HCT116 (cell line): ENCODE data around the gene MBNL2.

ENCODE experiments used
- EZH2 ChIP-seq: fragments of 200-600 bp; sonication (generic); IDR thresholded peaks from 2 replicates; pipeline ENCODE4 v1.6.1; 2017; ENCODE audit warnings: antibody characterized with exemption, mixed run types
- EZH2phosphoT487 ChIP-seq: fragments of 200-600 bp; IDR thresholded peaks from 2 replicates; pipeline ENCODE4 v1.6.1; 2018; ENCODE audit warnings: antibody characterized with exemption, borderline replicate concordance
- JUND ChIP-seq: IDR thresholded peaks from 2 replicates; pipeline ENCODE4 v1.6.1; 2012
- POLR2A ChIP-seq: IDR thresholded peaks from 2 replicates; pipeline ENCODE4 v1.7.0; 2011; ENCODE audit warnings: borderline replicate concordance; ENCODE audit not compliant: insufficient read depth, insufficient read length; ENCODE audit errors: extremely low read depth
- SIN3A ChIP-seq: IDR thresholded peaks from 2 replicates; pipeline ENCODE4 v1.6.1; 2012; ENCODE audit warnings: low read depth
- YY1 ChIP-seq: IDR thresholded peaks from 2 replicates; pipeline ENCODE4 v1.6.1; 2011; ENCODE audit warnings: low read length, low read depth, moderate library complexity, mild to moderate bottlenecking; ENCODE audit not compliant: insufficient replicate concordance; ENCODE audit errors: extremely low read depth
- TF ChIP-seq, protein P1 (sequence below), 3 experiments: fragments of 200-600 bp in 1 of 3; sonication (generic) in 1 of 3; IDR thresholded peaks in 2 of 3; conservative IDR thresholded peaks in 1 of 3; 2 replicates each; pipeline ENCODE4 v1.5.1; 2012 to 2017; ENCODE audit warnings: low read depth in 2 of 3, low read length in 2 of 3, antibody characterized with exemption in 1 of 3, borderline replicate concordance in 1 of 3, control low read depth in 1 of 3, mild to moderate bottlenecking in 1 of 3, mixed read lengths in 1 of 3, mixed run types in 1 of 3, moderate library complexity in 1 of 3; ENCODE audit not compliant: insufficient read depth in 1 of 3
- TF ChIP-seq, protein P2 (sequence below): IDR thresholded peaks from 2 replicates; pipeline ENCODE4 v1.6.1; 2012
- TF ChIP-seq, protein P3 (sequence below): IDR thresholded peaks from 2 replicates; pipeline ENCODE4 v1.6.1; 2012; ENCODE audit warnings: low read depth
- TF ChIP-seq, protein P4 (sequence below): IDR thresholded peaks from 2 replicates; pipeline ENCODE4 v1.6.1; 2012

DNA sequence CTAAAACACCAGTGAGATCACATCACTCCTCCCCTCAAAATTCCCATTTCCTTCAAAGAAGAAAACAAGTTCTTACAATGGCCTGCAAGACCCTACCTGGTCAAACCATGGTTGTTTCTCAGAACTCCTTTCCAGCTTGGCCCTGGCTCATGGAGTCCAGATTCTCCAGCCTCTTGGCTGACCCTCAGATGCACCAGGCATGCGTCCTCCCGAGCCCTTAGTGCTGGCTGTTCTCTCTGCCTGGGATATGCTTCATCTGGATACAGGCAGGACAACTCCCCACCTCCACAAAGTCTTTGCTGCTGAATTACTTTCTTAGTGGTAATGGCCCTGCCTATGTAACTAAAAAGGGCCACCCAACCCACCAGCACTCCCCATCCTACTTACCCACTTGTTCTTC is 94.3 kb downstream of the MBNL2 start:
- TF ChIP-seq, protein P1, sequence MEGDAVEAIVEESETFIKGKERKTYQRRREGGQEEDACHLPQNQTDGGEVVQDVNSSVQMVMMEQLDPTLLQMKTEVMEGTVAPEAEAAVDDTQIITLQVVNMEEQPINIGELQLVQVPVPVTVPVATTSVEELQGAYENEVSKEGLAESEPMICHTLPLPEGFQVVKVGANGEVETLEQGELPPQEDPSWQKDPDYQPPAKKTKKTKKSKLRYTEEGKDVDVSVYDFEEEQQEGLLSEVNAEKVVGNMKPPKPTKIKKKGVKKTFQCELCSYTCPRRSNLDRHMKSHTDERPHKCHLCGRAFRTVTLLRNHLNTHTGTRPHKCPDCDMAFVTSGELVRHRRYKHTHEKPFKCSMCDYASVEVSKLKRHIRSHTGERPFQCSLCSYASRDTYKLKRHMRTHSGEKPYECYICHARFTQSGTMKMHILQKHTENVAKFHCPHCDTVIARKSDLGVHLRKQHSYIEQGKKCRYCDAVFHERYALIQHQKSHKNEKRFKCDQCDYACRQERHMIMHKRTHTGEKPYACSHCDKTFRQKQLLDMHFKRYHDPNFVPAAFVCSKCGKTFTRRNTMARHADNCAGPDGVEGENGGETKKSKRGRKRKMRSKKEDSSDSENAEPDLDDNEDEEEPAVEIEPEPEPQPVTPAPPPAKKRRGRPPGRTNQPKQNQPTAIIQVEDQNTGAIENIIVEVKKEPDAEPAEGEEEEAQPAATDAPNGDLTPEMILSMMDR (IDR thresholded peaks at IDR 0.05 in 2 of 3, conservative IDR thresholded peaks at IDR 0.05 in 1 of 3; ENCODE audit: borderline replicate concordance in 1 of 3, insufficient read depth in 1 of 3, low read depth in 2 of 3, low read length in 2 of 3): no peak
- TF ChIP-seq SIN3A (no peak), EZH2 (no peak), POLR2A (no peak), JUND (no peak), YY1 (no peak), EZH2phosphoT487 (no peak)
- TF ChIP-seq, protein P2, sequence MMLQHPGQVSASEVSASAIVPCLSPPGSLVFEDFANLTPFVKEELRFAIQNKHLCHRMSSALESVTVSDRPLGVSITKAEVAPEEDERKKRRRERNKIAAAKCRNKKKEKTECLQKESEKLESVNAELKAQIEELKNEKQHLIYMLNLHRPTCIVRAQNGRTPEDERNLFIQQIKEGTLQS: no peak
- TF ChIP-seq, protein P3, sequence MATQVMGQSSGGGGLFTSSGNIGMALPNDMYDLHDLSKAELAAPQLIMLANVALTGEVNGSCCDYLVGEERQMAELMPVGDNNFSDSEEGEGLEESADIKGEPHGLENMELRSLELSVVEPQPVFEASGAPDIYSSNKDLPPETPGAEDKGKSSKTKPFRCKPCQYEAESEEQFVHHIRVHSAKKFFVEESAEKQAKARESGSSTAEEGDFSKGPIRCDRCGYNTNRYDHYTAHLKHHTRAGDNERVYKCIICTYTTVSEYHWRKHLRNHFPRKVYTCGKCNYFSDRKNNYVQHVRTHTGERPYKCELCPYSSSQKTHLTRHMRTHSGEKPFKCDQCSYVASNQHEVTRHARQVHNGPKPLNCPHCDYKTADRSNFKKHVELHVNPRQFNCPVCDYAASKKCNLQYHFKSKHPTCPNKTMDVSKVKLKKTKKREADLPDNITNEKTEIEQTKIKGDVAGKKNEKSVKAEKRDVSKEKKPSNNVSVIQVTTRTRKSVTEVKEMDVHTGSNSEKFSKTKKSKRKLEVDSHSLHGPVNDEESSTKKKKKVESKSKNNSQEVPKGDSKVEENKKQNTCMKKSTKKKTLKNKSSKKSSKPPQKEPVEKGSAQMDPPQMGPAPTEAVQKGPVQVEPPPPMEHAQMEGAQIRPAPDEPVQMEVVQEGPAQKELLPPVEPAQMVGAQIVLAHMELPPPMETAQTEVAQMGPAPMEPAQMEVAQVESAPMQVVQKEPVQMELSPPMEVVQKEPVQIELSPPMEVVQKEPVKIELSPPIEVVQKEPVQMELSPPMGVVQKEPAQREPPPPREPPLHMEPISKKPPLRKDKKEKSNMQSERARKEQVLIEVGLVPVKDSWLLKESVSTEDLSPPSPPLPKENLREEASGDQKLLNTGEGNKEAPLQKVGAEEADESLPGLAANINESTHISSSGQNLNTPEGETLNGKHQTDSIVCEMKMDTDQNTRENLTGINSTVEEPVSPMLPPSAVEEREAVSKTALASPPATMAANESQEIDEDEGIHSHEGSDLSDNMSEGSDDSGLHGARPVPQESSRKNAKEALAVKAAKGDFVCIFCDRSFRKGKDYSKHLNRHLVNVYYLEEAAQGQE: no peak
- TF ChIP-seq, protein P4, sequence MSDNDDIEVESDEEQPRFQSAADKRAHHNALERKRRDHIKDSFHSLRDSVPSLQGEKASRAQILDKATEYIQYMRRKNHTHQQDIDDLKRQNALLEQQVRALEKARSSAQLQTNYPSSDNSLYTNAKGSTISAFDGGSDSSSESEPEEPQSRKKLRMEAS: no peak
